ENCODE measurements around the gene SNHG17. TPM values are rescaled to one million over a fixed set of nuclear protein-coding genes. Genes with fewer than 3 reads are reported as not detected.
"Not testable (repeated sequence)": the region's sequence is repeated elsewhere in the genome, so short reads cannot be mapped to it uniquely, and the experiment has no call there.

The SNHG17 gene
- total RNA-seq, 2 experiments from 2014 or later, result 92.3 to 123 TPM

DNA sequence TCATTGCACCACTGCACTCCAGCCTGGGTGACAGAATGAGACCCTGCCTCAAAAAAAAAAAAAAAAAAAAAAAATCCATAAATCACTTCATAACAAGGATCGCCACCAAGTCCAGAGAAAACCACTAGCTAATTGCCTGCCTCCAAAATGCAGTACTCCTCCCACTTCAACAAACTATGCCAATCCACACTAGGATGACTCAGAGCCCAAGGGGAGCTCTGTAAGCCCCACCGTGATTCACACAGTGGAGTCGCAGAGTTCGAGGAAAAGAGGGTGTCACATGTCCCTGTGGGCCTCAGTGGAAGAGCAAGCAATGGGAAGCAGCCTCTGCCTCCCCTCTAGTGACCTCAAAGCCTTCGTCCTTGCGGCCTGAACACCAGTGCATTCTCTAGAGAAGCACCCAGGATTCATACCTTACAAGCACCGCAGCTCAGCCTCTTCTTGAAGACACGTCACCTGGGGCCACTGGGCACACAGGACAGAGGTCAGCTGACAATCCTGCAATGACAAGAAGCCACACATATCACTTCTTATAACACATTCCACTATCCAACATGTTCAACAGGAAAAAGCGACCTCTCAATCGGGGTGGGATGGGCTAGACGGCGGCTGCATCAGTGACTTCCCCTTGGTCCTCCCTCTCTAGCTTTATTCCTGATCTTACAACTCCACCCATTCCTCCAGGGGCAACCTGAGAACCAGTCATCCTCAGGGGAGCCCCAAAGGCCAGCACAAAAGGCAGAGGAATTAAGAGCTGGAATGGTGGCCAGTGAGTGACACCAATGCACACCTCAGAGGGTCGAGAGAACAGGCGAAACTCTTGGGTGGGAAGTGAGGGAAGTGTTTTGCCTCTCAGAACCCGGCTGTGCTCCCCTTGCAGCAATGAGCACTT, 8.9 kb downstream of the SNHG17 start:
- Mint-ChIP-seq H3K4me3 (no peak overlapping the region), H3K36me3 (peaks cover 78% of the 10 kb centered on the region)
- CTCF ChIA-PET, result interaction anchor here (1.0 to 3.0 kb wide), 2 partner anchors 9 to 20 kb away, joined by 6 to 11 read pairs; partner anchors contain the start of gene SNHG17

DNA sequence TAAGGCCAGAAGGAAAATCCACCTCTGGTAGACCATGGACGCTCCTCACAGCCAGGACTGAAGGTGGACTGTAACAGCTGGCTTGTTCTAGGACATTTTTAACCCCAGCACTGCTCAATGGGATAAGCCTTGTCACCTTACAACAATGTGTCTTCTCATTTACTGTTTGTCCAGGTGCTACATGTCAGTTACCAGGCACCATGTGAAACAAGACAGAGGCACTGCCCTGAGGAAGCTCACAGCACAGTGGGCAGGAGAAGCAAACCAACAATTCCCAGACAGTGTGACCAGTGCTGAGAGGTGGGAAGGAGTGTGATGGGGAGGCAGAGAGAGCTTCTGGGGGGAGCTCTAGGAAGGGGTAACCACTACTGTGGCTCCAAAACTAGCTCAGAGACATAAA, 10.7 kb downstream of the SNHG17 start:
- CTCF ChIA-PET, result interaction anchor here (1.0 to 2.0 kb wide), 2 partner anchors 11 to 55 kb away, joined by 3 to 6 read pairs; partner anchors contain the start of gene SNHG17
- Mint-ChIP-seq H3K27me3 (no peaks in the 10 kb centered on the region), H3K4me3 (no peak overlapping the region), H3K9me3 (ENCODE audit: low read depth) (no peaks in the 10 kb centered on the region), H3K36me3 (peaks cover 79% of the 10 kb centered on the region), H3K4me1 (peaks cover 31% of the 10 kb centered on the region), H3K27ac (peak overlapping the region; percentile 50)
- ATAC-seq, result no peak
- no peak for DNase-seq

More for the DNA sequence above, 8.9 kb downstream of the SNHG17 start:
- H3K27ac Mint-ChIP-seq, result no peak overlapping the region
- no peaks in the 10 kb centered on the region for H3K27me3 Mint-ChIP-seq
- H3K4me1 Mint-ChIP-seq, result peaks cover 43% of the 10 kb centered on the region
- ATAC-seq (no peak), DNase-seq (no peak)
- no peaks in the 10 kb centered on the region for H3K9me3 Mint-ChIP-seq (ENCODE audit: low read depth)

DNA sequence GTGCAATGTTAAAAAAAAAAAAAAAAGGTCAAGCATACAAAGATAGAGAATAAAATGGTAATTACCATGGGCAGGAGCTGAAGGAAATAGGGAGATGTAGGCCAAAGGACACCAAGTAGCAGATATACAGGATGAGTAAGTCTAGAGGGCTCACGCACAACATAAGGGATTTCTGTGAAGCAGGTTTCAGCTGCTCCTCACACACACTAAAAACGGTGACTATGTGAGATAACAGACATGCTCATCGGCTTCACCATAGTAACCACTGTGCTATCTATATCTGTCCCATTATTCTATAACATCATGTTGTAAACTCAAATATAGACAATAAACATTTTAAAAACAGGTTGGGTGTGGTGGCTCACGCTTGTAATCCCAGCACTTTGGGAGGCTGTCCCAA, 11.6 kb downstream of the SNHG17 start:
- H3K27me3 Mint-ChIP-seq, result no peaks in the 10 kb centered on the region
- H3K36me3 Mint-ChIP-seq, result peaks cover 76% of the 10 kb centered on the region
- no peak overlapping the region for H3K4me3 Mint-ChIP-seq
- CTCF ChIA-PET, result interaction anchor here (1.5 to 2.0 kb wide), 2 partner anchors 12 to 23 kb away, joined by 4 to 6 read pairs; partner anchors contain the start of gene SNHG17
- H3K9me3 Mint-ChIP-seq (ENCODE audit: low read depth), result no peaks in the 10 kb centered on the region
- H3K27ac Mint-ChIP-seq, result no peak overlapping the region
- ATAC-seq (no peak), DNase-seq (no peak)
- peaks cover 23% of the 10 kb centered on the region for H3K4me1 Mint-ChIP-seq

- H3K4me1 Mint-ChIP-seq, result peaks cover 11% of the 10 kb centered on the region
- H3K27ac Mint-ChIP-seq, result no peak overlapping the region
- no peak overlapping the region for H3K4me3 Mint-ChIP-seq
- H3K27me3 Mint-ChIP-seq, result no peaks in the 10 kb centered on the region
- CTCF ChIA-PET, result no interaction called here
- H3K9me3 Mint-ChIP-seq (ENCODE audit: low read depth), result no peaks in the 10 kb centered on the region
- ATAC-seq (no peak), DNase-seq (no peak)
- H3K36me3 Mint-ChIP-seq, result peaks cover 68% of the 10 kb centered on the region
Measured at GRCh38 chr20:38421915-38422314, 13.2 kb downstream of the SNHG17 start.

GRCh38 chr20:38420388-38421085, 14.6 kb downstream of the SNHG17 start:
- Mint-ChIP-seq H3K36me3 (peaks cover 67% of the 10 kb centered on the region), H3K4me3 (no peak overlapping the region), H3K27ac (no peak overlapping the region), H3K9me3 (ENCODE audit: low read depth) (no peaks in the 10 kb centered on the region), H3K27me3 (no peaks in the 10 kb centered on the region), H3K4me1 (peaks cover 6% of the 10 kb centered on the region)
- ATAC-seq (no peak), DNase-seq (no peak)
- CTCF ChIA-PET, result no interaction called here

- peaks cover 66% of the 10 kb centered on the region for H3K36me3 Mint-ChIP-seq
- ATAC-seq (no peak), DNase-seq (no peak)
- no peaks in the 10 kb centered on the region for H3K9me3 Mint-ChIP-seq (ENCODE audit: low read depth)
- H3K4me1 Mint-ChIP-seq, result peaks cover 2% of the 10 kb centered on the region
- CTCF ChIA-PET, result interaction anchor here (1.1 kb wide), 1 partner anchor 17 kb away, joined by 3 read pairs; the partner anchor contains the start of gene SNHG17
- H3K27ac Mint-ChIP-seq, result no peak overlapping the region
- no peaks in the 10 kb centered on the region for H3K27me3 Mint-ChIP-seq
- no peak overlapping the region for H3K4me3 Mint-ChIP-seq
Measured at GRCh38 chr20:38418509-38419204, 16.5 kb downstream of the SNHG17 start.

- CTCF ChIA-PET, result interaction anchor here (1.8 kb wide), 1 partner anchor 20 kb away, joined by 8 read pairs; the partner anchor contains the start of gene SNHG17
- DNase-seq (no peak), ATAC-seq (no peak)
- H3K27me3 Mint-ChIP-seq, result no peaks in the 10 kb centered on the region
- H3K4me1 Mint-ChIP-seq, result no peaks in the 10 kb centered on the region
- H3K36me3 Mint-ChIP-seq, result peaks cover 59% of the 10 kb centered on the region
- H3K9me3 Mint-ChIP-seq (ENCODE audit: low read depth), result no peaks in the 10 kb centered on the region
- no peak overlapping the region for H3K4me3 Mint-ChIP-seq
- H3K27ac Mint-ChIP-seq, result no peak overlapping the region
Measured at GRCh38 chr20:38414769-38415450, 20.2 kb downstream of the SNHG17 start.

DNA sequence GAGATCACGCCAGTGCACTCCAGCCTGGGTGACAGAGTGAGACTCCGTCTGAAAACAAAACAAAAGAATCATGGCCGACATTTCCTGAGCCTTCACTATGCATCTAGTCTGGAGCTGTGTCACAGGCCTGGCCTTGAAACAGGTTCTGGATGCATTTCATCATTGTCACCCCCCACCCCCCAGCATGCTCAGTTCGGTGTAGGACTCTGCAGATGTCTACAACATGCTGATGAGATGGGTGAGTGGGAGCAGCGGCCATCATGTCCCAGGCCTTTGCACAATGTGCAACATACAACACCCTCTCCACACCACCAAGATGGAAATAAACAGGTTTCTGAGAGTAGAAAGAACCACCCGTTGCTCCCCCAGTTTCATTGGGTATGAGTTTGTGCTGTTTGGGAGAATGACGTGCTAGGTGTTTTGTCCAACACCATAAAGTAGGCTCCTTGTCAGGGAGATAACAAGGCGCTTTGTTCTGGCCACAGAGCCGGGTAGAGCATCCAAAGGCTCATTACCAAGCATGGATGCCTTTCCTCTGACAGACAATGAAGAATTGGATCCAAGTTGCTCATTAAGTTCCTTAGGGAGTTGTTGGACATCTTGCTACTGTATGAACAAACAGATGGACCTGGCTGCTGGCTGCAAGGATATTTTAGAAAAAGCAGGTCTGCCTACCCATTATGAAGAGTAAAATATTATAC, 22.1 kb downstream of the SNHG17 start:
- DNase-seq (no peak), ATAC-seq (no peak)
- H3K36me3 Mint-ChIP-seq, result peaks cover 58% of the 10 kb centered on the region
- H3K27me3 Mint-ChIP-seq, result no peaks in the 10 kb centered on the region
- H3K9me3 Mint-ChIP-seq (ENCODE audit: low read depth), result no peaks in the 10 kb centered on the region
- no peaks in the 10 kb centered on the region for H3K4me1 Mint-ChIP-seq
- H3K4me3 Mint-ChIP-seq, result no peak overlapping the region
- CTCF ChIA-PET, result no interaction called here
- H3K27ac Mint-ChIP-seq, result no peak overlapping the region

GRCh38 chr20:38407822-38408221, 27.3 kb downstream of the SNHG17 start:
- H3K9me3 Mint-ChIP-seq (ENCODE audit: low read depth); H3K4me1 Mint-ChIP-seq; H3K27me3 Mint-ChIP-seq; H3K4me3 Mint-ChIP-seq; H3K27ac Mint-ChIP-seq; ATAC-seq; DNase-seq: not testable (repeated sequence)
- H3K36me3 Mint-ChIP-seq, result peaks cover 42% of the 10 kb centered on the region
- CTCF ChIA-PET, result interaction anchor here (0.6 to 1.5 kb wide), 4 partner anchors 8 to 923 kb away, joined by 3 to 8 read pairs (median 4); partner anchors contain the start of gene SNHG17

DNA sequence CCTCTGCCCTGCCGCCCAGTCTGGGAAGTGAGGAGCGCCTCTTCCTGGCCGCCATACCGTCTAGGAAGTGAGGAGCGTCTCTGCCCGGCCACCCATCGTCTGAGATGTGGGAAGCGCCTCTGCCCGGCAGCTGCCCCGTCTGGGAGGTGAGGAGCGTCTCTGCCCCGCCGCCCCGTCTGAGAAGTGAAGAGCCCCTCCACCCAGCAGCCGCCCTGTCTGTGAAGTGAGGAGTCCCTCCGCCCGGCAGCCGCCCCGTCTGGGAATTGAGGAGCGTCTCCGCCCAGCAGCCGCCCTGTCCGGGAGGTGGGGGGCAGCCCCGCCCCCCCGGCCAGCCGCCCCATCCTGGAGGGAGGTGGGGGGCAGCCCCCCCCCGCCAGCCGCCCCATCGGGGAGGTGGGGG, 27.8 kb downstream of the SNHG17 start:
- Mint-ChIP-seq H3K27ac (no peak overlapping the region), H3K36me3 (peaks cover 39% of the 10 kb centered on the region), H3K9me3 (ENCODE audit: low read depth) (no peaks in the 10 kb centered on the region), H3K27me3 (no peaks in the 10 kb centered on the region), H3K4me3 (no peak overlapping the region), H3K4me1 (no peaks in the 10 kb centered on the region)
- CTCF ChIA-PET, result interaction anchor here (0.6 to 1.5 kb wide), 2 partner anchors 27 to 73 kb away, joined by 3 to 4 read pairs; partner anchors contain the start of gene SNHG17
- no peak for DNase-seq
- no peak for ATAC-seq

DNA sequence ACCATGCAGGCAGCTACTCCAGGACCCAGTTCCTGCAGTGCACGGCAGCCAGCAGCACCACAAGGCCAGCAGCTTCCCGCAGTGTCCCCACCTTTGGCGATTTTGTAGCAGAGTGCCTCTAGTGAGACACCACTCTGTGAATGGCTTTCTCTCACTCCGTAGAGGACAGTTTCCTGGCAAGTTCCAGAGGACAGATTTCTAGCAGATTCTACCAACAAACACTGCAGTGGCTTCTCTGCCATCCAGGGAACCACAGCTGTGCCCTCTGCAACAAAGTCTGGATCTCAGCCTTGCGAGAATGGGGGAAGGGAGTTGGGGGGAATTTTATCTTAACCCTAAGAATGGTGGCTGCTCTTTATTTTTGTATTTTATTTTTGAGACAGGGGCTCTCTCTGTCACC, 28.7 kb downstream of the SNHG17 start:
- H3K27ac Mint-ChIP-seq, result no peak overlapping the region
- no peak overlapping the region for H3K4me3 Mint-ChIP-seq
- no peak for DNase-seq
- H3K27me3 Mint-ChIP-seq, result no peaks in the 10 kb centered on the region
- no peaks in the 10 kb centered on the region for H3K4me1 Mint-ChIP-seq
- CTCF ChIA-PET, result no interaction called here
- H3K9me3 Mint-ChIP-seq (ENCODE audit: low read depth), result no peaks in the 10 kb centered on the region
- ATAC-seq, result no peak
- H3K36me3 Mint-ChIP-seq, result peaks cover 34% of the 10 kb centered on the region

DNA sequence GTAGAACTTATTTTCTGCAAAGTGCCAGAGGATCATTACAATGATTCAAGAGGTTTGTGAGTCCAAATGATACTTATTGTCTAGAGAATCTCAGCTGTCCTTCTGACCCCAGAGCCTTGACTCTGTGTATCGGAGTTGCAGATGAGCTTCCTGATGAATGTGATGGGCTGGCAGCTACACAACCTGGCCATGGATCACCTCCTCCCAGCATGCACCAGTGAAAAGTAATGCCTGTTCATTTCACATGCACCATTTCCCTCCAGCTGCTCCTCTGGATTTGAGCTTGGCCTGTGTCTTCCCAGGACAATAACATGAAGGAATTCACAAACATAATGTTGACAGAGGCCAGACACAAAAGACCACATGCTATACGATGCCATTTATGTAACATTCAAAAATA, 30.0 kb downstream of the SNHG17 start:
- H3K4me3 Mint-ChIP-seq, result no peak overlapping the region
- H3K36me3 Mint-ChIP-seq, result peaks cover 26% of the 10 kb centered on the region
- DNase-seq (no peak), ATAC-seq (no peak)
- peaks cover 2% of the 10 kb centered on the region for H3K27me3 Mint-ChIP-seq
- H3K9me3 Mint-ChIP-seq (ENCODE audit: low read depth), result no peaks in the 10 kb centered on the region
- no peaks in the 10 kb centered on the region for H3K4me1 Mint-ChIP-seq
- H3K27ac Mint-ChIP-seq, result no peak overlapping the region
- CTCF ChIA-PET, result no interaction called here
